SK-MEL-5 (cell line): ENCODE results near the gene USP7. TPM values are rescaled to one million over a fixed set of nuclear protein-coding genes. Genes with fewer than 3 reads are reported as not detected.
"Not testable (repeated sequence)": the region's sequence is repeated elsewhere in the genome, so short reads cannot be mapped to it uniquely, and the experiment has no call there.

Experiments
- DNase-seq: peaks from one replicate; pipeline ENCODE4 v3.0.0-alpha.2; 2016; ENCODE audit warnings: low read depth, low spot score
- in situ Hi-C: cut with HindIII; loops from 2 replicates; pipeline ENCODE4 v1.10.0; 2016; ENCODE audit warnings: low sequenced_read_pairs, high pct_unique_total_duplicates, low pct_unique_long_range_greater_than_20kb
- total RNA-seq: library from RNA; depleted of rRNA; stranded (reverse); fragments of >200 nt; shearing (Covaris generic); gene quantifications from 2 replicates; pipeline ENCODE4 v1.2.3, GENCODE V29; 2014

The USP7 gene
- total RNA-seq, 1 experiment from 2014 or later, result 22.0 TPM

GRCh38 chr16:8917336-8917735 is 46.4 kb downstream of the USP7 start:
- DNase-seq, in situ Hi-C loops: not testable (repeated sequence)

DNA sequence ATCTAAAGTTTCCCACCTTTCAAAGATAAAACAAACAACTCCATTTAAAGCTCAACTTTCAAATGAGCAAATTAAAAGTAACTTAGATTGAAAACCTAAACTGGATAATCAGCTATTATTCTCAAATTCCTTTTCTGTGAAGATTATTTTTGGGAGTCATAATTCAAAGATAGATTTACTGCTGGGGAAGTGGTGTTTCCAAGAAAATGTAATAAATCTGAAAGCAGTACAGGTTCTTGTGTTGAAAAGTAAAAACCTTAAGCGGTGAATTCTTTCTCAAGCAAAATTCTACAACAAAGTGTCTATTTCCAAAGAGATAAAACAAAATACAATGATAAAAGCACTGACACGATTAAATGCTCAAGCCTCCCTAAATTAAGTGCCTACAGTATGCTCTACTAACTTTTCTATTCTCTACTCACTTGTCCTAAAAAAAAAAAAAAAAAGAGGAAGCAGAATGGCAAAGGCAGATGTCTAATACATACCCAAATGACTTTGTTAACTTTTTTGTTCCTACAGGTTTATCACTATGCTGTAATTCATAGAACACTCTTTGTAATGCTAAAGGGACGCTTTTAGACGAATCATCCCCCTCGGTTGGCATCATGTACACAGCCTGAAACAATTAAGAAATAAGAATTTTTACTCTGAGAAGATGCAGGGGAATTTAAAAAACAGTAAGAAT is 47.0 kb downstream of the USP7 start:
- in situ Hi-C loops, result no loop called here
- no peak for DNase-seq

DNA sequence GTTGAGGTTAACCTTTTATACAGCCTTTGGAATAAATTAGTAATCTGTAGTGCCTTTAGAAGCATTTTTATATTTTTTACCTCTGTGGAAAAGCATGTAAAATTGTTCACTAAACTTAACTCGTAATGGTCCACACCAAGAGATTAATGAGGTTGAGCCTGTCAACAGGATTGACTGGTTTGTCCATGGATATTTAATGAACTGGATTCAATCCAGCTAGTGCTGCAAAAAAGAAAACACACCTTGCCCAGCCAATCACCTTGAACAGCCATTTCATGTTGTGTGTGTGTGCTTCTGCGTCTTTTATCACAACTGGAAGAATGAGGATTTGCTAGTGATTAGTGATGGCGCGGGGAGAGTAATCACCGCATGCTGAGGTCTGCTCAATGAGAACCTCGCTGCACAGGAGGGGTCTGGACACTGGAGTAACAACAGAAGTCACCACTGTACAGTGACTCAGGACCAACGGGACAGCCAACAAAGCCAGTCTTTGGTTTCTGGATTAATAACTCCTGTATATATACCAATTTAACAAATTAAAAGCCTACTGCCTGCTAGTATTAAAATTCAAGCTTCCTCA is 47.9 kb downstream of the USP7 start:
- in situ Hi-C loops, result no loop called here
- no peak for DNase-seq

DNA sequence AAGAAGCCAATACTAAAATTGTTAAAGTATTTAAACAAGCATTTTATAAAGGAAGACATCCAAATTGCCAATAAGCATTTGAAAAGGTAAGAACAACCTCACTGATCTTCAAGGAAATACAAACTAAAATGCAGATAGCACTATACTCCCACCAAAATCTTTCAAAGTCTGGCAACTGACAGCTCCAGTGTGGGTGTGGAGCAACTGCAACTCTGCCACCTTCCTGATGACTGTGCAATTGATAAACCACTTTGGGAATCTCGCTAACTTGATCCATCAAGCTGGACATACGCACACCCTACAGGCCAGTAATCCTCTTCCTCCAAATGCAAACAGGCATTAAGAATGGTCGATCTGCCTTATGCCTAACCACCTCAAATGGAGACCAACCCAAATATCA is 49.6 kb downstream of the USP7 start:
- no peak for DNase-seq
- in situ Hi-C loops, result no loop called here

GRCh38 chr16:8912793-8913192 is 50.9 kb downstream of the USP7 start:
- in situ Hi-C loops, result no loop called here
- DNase-seq, result no peak

DNA sequence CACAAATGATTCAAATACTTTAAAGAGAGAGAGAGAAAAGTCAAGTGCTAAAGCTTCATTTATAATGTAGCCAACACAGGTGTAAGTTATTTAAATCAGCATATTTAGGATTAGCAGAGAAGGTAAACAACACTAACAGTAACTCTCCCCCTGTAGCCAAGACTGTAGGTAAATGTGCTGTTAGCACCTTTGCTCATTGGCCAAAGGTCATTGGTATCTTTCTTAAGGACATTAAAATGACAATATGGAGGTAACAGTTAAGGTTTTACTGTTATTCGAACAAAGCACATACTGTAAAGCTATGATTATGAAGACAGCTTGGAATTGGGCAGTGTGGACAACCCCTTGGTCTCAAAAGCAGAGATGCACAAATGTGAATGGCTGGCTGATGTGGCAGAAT is 52.9 kb downstream of the USP7 start:
- in situ Hi-C loops, result no loop called here
- DNase-seq, result no peak

GRCh38 chr16:8908810-8909468 is 54.8 kb downstream of the USP7 start:
- DNase-seq, result no peak
- in situ Hi-C loops, result no loop called here

- in situ Hi-C loops, result no loop called here
- DNase-seq, result no peak
These were observed 56.6 kb downstream of the USP7 start for GRCh38 chr16:8907096-8907495.

- in situ Hi-C loops, result no loop called here
- no peak for DNase-seq
These were observed 57.7 kb downstream of the USP7 start for GRCh38 chr16:8905795-8906591.

DNA sequence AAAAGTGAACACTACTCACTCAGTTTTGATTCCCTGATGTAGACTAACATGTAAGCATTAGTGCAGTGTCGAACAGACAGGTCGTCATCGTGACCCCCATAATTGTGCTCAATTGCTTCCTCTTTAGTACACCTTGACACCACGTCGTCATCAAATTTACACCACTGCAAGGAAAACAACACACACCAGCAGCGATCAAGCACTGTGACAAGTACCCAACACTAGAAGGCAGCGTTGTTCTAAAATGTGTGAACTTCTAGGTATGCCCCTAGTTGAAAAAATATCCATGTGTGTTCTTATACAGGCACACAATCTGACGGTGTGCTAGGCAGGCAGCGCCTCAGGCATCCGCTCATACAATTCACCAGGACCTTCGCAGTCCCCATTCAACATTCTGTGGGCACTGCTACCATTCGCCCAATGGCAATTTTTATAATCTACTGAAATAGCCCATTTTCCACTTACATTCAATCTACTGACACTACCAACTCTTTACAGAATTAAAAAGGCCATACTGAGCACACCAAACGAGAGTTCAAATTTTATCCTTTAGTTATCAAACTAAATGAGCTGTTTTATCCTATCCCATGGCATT is 58.4 kb downstream of the USP7 start:
- in situ Hi-C loops, result no loop called here
- DNase-seq, result peak; percentile 53

DNA sequence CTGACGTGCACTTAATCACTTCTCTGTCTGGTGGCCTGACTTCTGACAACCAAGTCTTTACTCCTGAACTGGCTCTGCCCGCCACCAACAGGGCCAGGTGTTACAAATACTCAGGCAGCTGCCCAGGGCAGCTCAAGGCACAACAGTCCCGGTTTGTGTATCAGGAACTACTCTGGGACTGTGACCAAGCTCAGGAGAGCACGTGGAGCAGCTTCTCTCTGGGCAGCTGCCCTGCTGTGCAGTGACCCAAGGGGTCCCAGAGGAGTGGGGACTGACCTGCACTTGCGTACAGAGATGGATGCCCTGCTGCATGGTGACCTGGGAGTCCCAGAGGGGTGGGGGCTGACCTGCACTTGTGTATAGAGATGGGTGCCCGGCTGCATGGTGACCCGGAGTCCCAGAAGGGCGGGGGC is 59.7 kb downstream of the USP7 start:
- in situ Hi-C loops, result no loop called here
- DNase-seq, result no peak

GRCh38 chr16:8903004-8903403 is 60.7 kb downstream of the USP7 start:
- in situ Hi-C loops, result no loop called here
- DNase-seq, result no peak

- in situ Hi-C loops, result no loop called here
- DNase-seq, result no peak
These were observed 62.3 kb downstream of the USP7 start for GRCh38 chr16:8901320-8901861.

GRCh38 chr16:8900343-8900742 is 63.4 kb downstream of the USP7 start:
- in situ Hi-C loops, result no loop called here
- no peak for DNase-seq

DNA sequence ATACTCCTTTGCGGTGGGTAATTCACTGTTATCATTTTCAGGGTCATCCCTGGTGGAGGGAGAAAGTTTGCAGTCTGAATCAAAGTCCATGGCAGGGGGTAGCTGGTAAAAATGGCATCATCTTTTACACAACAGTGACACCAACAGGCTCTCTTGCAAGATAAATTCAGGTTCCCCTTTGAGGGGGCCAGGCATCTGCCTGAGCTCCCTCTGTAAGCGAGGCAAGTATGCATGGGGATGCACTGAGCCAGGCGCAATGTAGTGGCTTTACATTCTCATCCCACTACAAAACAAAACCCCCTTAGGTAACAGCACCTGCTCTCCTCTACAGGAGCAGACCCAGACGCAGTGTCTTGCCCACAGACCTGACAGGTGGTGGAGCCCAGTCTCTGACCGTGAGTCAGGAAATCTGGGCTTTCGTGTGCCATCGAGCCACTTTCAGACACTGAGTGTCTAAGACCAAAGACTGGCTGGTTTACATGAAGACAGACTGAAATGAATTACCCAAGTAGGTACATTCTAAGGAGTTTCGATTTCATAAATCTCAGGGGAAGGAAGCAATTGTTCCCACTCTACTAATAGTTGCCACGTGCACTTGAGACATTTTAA is 63.9 kb downstream of the USP7 start:
- DNase-seq, result no peak

DNA sequence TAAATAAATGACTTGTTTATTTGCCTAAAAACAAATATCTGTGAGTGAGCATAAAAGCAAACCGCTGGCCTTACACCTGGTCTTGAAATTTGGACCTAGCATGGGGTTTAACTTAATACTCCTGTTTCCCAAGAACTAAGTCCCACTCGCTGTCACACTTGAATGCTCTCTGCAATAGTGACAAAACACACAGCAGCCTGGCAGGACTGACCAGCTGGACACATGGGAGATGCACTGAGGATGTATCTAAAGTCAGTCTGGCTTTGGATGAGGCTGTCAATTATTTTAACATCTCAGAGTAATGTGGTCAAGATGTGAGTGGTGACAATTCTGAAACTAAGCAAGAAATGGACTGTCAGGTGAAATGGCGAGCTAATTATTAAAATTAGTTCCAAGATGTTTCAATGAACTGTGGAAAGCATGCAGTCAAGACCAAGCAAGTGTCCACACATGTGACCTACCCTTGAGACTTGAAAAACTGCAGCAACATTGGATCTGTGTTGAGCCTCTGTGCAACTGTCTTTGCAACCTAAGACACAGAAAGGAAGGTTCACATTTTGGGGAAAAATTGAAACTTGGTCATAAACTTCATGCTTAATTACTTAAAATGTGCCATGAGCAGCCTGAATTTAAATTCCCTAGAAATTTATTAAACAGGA is 64.9 kb downstream of the USP7 start:
- in situ Hi-C loops, result no loop called here
- DNase-seq, result no peak

More for the DNA sequence above, 63.9 kb downstream of the USP7 start:
- in situ Hi-C loops, result no loop called here
